CD4-positive, alpha-beta T cell treated with Interleukin-17A for 4 hours (primary cell): ENCODE results near the gene RTKN.
"Not testable (repeated sequence)": the region's sequence is repeated elsewhere in the genome, so short reads cannot be mapped to it uniquely, and the experiment has no call there.

Experiments
- DNase-seq: peaks from one replicate; pipeline ENCODE4 v3.0.0-alpha.2; 2020; ENCODE audit warnings: mixed read lengths

Gene RTKN

DNA sequence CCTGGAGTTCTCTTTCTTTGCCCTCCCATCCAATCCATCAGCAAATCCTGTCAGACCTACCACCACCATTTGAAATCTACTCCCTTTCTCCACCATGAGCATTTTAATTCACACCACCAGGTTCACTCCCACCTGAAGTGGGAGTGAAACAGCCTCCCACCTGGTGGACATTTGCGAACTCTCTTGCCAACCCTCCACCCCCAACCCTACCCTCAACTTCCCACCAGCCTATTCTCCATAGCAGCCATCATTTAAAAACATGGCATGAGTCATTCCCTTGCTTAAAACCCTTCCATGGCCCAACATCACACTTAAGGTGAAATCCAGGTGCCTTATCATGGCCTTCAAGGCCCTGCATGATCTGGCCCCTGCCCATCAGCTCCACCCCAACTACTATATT, 3.5 kb downstream of the RTKN start:
- DNase-seq = no peak

DNA sequence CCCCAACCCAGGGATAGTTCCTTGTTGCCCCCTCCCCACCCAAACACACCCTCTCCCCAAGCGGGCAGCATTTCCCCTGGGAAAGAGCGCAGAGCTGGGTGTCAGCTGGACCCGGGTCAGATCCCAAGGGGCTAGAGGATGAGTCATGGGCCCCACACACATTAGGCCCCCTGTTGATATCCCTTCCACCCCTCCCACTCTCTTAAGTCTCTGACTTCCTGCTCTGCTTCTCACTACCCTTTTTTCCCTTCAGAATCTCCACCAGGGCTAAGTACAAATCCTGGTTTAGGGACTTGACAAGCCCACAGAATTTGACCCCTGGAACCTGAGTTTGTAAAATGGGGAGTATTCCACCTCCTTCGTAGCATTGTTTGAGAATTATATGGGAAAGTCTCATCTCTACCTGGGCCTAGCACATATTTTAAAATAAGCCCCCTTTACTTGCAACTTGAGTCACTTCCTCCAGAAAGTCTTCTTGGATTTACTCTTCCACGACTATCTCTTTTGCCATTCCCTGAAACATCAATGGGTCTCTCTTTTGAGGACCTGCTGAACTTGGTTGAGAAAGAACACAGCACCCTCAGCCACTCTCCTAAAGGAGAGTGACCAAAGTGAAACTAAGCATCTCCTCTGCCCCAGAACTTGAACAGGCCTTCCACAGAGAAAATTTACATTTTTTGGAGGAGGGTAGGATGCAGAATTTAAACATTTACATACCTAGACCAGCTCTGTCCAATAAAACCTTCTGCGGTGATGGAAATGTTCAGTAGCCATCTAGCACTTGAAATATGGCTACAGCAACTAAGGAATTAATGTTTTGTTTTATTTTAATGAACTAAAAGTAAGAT, 4.7 kb downstream of the RTKN start:
- no peak for DNase-seq

DNA sequence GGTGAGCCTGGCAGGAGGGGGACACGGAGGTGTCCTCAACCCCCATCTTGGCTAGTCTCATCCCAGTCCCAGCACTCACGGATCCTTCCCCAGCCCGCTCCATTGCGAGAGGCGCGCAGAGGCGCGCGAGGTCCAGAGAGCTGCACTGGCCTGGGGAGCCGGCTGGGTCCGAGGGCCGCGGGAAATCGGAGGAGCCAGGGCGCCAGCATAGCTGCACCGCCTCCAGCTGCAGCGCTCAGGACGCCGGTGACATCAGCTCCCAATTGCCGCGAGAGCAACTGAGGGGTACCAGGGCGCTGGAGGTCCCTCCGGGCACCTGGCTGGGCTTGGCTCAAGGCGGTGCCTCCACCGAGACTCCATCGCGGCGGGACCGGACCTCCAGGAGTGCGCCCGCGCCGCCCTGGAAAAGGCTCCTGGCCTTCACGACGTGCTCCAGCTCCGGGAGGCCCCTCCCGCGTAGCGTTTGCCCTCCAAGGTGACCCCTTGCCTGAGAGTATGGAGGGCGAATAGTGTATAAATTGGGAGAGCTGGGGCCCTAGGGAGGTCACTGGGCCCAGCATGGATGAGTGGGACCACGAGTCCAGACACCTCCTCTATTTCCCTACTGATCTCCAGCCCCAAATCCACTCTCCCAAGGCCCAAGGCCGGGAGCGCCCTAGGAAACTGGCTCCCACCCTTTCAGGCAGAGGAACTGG, 5.5 kb downstream of the RTKN start:
- no peak for DNase-seq

DNA sequence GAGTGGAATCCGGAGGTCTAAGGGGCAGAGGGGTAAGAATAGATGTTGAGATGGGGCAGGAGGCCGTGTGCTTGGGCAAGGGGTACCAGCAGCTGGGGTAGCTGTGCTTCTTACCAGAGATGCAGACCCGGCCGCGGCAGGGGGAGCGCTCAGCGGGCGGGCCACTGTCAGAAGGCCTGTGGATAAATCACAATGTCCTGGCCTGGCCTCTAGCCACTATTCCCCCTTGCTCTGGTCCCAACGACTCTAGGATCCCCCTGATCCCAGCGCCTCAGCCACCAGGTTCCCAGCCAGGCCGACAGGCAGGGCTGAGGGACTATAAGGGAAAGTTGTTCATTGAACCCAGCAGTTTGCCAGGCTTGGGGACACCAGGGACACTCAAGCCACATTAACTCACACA, 11.2 kb downstream of the RTKN start:
- no peak for DNase-seq

DNA sequence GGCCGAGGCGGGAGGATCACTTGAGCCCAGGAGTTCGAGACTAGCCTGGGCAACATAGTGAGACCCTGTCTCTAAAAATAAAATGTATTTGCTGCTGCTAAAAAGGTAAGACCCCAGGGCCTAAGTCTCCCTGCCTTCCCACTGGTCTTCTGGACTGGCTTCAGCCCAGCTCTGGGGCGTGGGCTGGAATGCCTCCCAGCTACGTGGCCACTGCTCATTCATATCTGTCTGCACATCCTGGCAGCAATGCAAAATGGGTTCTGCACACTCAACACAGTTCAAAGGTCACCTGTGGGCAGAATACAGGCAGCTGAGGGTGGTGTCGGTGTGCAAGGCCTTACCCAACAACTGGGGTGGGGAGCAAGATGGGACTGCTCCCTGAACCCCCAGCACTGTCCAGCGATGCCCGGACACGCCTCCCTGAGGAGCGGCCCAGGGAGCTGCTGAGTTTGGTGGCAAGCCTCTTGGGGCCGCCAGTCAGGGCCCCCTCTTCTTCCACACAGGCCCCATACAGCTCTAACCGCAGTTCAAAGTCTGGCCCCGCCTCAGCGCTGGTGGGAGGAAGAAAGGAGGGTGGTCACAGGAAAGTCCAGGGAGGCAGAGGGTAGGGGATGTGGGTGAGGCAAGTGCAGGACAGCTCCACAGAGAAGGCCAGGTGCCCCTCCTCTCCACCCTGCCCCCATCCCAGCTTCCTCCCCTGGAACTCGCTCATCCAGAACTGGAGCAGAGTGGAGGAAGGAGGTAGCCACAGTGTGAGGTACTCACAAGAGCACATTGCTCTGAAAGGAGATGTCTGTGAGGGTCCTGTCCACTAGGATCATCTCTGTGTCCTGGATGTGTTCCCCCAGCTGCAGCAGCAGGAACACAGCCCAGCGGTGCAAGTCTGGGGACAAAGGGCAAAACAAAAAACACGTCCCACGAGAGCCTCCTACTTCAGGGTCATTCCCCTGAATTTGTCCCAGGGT, 12.0 kb downstream of the RTKN start:
- DNase-seq = no peak

DNA sequence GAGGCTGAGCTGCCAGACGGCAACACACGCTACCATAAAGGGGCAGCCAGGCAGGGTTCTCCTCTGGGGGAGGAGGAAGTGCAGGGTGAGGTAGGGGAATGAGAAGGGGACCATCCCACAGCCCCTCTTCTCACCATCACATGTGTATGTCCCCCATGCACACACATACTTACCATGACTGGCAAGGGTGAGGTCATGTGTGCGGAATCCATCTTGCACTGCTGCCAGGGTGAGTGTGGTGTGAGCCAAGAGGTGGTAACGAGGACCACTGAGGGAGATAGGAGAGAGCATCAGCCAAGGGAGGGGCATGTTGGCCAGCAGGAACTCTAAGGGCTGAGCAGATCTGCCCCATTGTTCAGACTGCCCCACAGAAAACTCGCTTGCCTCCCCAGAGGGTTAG, 13.1 kb downstream of the RTKN start:
- DNase-seq = no peak

DNA sequence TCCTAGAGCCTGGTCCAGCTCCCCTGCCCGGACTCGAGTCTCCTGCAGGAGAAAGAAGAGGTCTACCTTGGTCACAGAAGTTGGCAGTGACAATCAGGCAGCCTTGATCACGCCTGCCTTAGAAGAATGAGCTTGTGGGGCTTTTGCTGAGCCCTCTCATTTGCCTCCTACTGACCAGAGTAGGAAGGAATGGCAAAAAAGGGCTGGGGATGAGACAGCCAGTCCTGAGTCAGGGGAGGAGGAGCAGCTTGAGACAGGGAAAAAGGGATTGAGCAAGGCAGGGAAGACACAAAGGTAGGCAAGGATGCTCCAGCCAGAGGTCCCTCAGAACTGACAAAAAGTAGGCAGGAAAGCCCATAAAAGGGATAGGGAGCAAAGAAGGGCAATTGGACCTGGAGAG, 14.2 kb downstream of the RTKN start:
- no peak for DNase-seq

DNA sequence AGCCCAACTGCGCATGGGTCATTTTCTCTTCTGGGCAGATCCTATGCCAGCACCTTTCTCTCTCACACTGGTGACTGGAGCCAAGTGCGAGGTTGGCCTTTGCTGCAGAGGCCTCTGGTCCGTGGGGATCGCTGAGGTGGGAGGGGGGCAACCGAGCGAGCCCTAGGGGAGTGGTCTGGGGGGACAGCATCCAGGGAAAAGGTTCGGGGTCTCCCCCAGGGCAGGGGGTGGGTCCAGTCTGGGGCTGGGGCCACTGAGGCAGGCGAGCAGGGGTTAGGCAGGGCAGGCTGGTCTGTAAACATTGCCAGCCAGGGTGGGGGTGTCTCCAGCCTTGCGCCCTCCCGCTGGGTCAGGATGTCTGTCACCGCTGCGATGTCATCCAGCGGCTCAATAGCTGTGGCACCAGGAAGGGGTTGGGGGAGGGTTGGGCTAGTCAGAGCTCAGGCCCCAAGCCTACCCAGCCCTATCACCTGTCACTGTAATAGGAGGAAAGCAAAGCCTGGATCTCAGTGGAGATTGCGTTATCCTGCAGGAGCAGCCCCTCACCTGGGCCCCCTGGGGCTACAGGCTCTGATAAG, 15.5 kb downstream of the RTKN start:
- DNase-seq = no peak

DNA sequence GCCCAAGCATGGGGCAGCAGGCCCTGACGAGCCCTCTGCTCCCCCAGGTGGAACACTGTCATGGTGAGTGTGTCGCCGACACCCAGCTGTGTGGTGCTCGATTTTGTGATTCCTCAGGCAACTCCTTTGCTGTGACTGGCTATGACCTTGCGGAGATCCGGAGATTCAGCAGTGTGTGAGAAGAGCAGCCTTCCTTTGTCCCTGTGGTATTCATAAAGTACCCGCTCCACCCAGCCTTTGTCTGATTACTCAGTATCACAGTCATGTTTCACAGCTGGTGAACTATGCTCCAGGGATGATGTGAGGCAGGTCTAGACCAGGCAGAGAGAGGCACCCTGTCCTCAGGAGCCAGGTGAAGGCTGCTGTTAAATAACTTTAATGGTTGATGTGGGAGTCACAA, 16.2 kb downstream of the RTKN start:
- no peak for DNase-seq

DNA sequence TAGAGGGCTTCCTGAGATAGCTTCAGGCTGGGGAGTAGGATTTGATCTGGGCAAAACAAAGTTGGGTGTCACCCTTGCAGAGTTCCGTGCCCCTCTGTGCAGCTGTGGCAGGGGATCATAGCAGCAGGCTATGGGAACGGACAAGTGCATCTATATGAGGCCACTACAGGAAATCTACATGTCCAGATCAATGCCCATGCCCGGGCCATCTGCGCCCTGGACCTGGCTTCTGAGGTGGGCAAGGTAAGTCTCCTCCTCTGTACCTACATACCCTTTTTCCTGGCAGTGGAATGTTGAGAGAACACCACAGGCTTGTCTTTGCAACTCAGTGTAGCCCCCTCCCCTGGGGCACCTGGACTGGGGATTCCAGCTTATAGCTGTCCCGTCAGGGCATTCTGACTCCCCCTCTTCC, 16.7 kb downstream of the RTKN start:
- DNase-seq = no peak

DNA sequence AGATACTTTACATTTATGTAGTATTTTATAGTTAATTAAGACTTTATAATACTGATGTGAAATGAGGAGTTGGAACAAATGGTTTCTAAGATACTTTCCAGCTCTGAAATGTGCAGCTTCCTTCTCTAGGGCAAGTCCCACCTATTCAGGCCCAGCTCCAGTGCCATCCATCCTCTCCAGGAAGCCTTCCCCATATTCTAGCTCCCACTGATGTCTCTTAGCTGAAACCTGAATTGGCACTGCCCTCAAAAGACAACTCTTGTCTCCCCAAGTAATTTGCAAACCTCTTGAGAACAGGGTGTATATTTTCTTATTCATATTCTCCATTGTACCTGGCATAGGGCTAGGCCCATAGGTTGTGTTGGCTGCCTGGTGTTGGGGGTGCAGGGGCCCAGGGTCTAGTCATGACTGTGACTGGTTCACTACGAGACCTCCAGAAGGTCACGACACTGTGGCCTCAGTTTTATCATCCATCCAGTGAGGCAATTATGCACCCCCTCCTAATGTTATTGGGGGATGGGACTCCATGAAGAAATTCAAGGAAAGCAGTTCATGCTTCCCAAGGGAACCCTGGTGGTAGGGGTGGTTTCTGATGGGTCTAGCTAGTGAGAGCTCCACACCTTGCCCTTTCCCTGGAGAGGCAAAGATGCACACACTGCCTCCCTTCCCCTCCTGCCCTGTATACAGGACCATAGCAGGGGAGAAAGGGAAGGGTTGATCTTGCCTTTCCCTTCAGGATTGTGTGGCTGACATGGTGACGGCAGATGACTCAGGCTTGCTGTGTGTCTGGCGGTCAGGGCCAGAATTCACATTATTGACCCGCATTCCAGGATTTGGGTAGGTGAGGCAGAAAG, 17.4 kb downstream of the RTKN start:
- no peak for DNase-seq

DNA sequence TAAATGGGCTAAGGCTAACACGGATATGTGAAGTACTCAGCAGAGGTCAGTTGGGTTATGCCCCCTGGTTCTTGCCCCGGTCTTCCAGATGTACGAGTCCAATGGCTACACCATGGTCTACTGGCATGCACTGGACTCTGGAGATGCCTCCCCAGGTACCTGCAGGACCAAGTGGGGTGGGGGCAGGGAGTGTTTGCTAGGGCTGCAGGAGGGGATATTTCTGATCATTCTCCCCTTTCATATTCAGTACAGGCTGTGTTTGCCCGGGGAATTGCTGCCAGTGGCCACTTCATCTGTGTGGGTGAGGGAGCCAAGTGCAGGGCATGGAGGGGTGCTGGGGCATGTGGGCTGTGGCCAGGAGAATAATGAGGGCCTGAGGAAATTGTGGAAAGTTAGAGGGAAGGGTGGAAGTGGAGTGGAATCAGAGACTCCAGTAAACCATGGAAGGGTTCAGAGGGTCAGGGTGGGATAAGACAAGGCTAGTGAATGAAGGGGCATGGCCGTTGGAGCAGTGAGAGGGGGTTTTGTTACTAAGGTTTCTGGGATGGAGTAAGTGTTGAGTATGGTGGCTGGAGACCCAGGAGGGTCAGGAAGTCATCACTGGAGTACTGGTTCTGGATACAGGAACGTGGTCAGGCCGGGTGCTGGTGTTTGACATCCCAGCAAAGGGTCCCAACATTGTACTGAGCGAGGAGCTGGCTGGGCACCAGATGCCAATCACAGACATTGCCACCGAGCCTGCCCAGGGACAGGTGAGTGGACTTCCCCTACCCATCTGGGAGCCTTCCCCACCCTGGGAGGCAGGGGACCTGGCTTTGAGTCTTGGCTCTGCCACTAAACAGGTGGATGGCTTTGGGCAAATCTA, 18.3 kb downstream of the RTKN start:
- DNase-seq = no peak

DNA sequence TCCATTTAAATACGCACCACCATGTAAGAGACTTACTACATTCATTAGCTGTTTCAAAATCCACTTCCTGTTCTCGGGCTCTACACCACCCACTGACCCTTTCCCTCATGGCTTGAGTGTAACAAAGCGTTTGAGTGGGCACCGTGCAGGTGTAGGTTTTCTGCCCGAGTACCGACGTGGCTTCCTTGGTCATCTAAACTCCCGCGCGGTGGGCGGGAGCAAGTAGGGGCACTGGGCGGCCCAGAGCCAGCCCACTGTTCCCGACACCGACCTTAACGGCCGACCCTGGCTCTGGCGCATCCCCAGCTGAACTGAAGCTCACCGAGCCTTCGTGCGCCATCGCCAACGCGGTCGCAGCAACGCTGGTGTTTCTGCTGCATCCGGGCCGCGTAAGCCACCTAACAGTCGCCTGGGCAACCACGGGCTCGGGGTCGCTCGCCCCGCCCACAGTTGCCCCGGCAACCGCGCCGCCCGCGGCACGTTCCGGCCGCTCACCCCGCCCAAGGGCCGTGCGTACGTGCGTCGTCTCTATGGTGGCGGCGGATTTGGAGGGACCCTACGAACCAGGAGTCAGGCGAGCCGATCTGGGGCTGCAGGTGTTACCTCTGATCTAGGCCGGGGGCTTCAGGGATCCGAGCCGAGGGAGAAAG, 20.4 kb downstream of the RTKN start, which contains the start of the genes C2orf81 and WDR54:
TSS of gene C2orf81 (minus strand) at position 399 of the 650 bp plus-strand sequence. CDS start at position 340, 59 bp downstream.
TSS of gene WDR54 (plus strand) at position 510 of the 650 bp plus-strand sequence. CDS start 424 bp downstream, outside the sequence.
- DNase-seq = peak; percentile 97

DNA sequence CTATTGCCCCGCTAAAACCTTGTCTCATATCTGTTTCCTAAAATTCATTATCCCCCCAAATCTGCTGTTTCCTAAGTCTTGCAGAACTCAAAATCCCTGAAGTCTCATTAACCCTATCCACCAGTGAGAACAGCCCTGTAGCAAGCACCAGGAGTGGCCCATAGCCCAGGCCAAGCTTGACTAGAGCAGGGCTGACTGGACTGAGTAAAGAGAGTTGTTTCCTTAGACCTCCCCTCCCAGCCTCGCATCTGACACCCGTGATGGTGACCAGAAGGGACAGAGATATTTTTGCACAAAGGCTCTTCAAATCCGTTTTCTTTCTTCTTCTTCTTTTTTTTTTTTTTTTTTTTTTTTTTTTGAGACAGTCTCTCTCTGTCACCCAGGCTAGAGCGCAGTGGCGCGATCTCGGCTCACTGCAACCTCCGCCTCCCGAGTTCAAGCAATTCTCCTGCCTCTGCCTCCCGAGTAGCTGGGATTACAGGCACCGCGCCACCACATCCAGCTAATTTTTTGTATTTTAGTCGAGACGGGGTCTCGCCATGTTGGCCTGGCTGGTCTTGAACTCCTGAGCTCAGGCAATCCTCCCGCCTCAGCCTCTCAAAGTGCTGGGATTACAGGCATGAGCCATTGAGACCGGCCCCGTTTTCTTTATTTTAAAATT, 21.2 kb downstream of the RTKN start:
- DNase-seq = not testable (repeated sequence)

DNA sequence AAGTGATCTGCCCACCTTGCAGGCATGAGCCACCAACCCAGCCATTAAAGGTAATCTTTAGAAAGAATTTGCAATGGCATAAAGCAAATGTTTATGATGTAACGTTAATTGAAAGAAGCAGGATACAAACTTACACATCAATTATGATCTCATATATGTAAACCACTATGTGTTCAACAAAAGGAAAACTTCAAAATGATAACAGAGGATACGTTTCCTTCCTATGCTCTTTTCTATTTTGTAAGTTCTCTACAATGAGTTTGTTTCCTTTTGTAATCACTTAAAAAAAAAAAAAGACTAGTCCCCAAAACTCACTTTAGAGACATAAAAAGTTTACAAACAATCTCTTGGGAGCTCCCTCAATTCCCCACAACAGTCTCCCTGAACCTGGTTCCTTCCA, 21.7 kb downstream of the RTKN start:
- no peak for DNase-seq

DNA sequence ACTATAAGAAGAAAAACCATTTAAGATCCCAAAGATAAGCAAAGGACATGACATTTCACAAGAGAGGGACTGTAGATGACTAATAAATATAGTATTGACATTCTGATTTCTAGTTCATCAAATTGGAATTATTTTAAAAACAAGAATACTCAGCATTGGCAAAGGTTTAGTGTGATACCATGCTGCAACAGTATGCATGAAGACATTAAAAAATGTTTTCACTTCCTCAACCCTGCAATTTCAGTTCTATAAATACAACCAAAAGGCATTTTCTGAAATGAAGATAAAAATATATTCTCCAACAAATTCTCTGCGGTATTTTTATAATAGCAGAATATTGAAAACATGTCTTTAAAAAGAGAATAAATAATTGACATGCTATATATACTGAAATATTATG, 22.4 kb downstream of the RTKN start:
- no peak for DNase-seq

DNA sequence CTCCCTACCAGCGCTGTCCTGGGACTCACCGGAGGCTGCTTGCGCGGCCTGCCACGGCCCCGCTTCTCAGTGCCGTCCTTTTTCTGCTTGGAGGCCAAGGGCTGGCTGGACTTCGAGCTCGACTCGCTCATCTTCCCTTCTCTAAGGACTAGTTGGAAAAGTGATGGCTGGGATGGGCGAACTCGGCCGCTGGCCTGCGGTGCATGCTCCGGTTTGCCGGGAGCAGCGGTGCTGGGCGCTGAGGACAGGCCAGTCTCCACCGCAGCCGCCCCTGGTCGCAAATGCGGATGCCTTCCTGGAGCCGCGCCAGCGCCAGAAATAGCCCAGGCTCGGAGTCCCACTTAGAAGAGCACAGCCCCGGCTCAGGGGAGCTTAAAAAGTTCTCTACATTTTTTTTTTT, 23.4 kb downstream of the RTKN start:
- no peak for DNase-seq

DNA sequence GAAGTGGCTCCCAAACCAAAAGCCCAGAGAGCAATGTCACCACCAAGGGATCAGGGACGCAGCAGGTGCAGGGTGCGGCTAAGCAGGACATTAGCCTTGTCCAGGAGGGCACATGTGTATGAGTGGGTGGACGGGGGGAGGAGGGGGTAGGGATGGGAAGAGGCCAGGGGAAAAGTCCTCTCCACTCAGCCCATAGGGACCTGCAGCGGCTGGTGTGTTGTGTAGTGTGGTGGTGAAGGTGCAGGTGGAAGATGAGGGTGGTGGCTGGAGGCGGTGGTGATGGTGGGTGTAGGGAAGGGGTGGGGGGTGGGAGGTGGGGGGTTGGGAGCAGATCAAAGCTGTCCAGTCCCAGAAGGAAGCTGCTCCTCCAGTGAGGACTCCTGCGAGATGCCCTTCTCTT, 24.0 kb downstream of the RTKN start:
- no peak for DNase-seq

DNA sequence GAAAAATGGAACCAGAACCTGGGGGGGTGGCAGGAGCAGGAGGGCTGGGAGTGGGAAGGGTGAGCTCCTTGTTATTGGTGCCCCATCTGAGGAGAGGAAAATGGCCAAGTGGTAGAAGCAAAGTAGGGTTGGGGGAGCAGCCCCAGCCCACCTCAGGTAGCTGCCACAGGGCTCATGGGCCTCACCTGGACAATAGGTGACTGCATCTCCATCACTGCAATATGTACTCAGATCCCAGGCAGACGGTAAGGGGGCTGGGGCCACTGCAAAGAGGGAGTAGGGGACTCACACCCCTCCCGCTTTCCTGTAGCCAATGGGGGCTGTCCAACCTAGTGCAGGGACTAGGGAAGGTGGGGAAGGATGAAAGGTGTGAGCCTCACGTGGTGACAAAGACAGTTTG, 24.5 kb downstream of the RTKN start:
- DNase-seq = no peak

DNA sequence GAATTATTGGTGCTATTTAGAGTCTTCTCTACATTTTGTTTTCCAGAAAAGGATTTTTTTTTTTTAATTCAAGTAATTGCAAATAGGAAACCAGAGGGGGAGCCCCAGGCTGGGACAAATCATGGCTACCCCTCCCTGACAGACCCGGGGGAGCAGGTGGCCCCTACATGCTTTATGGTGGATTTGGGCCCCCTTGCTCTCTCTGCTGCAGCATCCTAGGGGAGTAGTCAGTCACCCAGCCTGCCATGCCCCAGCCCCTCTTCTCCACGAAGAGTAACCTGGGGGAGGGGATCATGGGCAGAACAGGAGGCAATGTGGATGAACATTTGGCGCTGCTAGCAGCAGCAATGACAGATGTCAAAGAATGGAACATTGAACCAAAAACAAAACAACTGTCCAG, 25.0 kb downstream of the RTKN start:
- peak; percentile 17 for DNase-seq
